ENCODE measurements around the gene FGF5.

The FGF5 gene

DNA sequence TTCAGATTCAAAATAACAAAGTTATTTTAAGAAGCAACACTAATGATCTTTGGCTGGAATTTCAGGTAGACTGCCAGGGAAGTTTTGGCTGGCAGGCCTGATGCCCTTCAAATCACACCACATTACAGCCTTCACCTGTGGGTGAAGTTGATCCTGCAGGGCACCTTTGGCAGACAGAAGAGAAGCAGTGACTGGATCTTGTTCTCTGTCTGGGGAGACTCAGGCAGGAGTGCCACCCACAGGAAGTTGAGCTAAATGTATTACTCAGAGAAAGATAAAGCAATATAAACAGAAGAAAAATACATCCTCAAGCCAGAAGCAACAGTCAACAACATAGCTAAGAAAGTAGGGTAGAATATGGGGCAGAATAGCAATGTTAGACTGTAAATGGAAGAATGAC, 56.3 kb downstream of the FGF5 start:
- no peaks in the 10 kb centered on the region for H3K4me1 ChIP-seq (ENCODE audit: low read depth, poor library complexity, severe bottlenecking)
- no peak overlapping the region for H3K4me3 ChIP-seq (IDR thresholded peaks at IDR 0.05; ENCODE audit: insufficient read depth, low read depth, low read length)

DNA sequence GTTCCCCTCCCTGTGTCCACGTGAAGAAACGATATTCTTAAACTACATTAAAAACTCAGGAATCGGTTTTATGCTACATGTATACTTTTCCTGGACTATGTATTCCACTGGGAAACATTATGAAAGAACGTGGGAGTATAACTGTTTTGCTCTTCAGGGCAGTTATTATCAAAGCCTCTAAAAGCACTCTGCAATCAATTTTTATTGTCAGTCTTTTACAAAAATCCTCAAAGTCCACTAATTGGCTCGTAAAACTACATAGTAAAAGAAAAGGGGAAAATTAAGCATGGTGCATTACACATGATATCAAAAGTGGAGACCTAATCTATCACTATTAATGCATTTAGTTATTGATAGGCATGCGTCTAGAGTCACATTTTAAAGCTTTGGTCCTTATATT, 57.7 kb downstream of the FGF5 start:
- TF ChIP-seq, protein P1, sequence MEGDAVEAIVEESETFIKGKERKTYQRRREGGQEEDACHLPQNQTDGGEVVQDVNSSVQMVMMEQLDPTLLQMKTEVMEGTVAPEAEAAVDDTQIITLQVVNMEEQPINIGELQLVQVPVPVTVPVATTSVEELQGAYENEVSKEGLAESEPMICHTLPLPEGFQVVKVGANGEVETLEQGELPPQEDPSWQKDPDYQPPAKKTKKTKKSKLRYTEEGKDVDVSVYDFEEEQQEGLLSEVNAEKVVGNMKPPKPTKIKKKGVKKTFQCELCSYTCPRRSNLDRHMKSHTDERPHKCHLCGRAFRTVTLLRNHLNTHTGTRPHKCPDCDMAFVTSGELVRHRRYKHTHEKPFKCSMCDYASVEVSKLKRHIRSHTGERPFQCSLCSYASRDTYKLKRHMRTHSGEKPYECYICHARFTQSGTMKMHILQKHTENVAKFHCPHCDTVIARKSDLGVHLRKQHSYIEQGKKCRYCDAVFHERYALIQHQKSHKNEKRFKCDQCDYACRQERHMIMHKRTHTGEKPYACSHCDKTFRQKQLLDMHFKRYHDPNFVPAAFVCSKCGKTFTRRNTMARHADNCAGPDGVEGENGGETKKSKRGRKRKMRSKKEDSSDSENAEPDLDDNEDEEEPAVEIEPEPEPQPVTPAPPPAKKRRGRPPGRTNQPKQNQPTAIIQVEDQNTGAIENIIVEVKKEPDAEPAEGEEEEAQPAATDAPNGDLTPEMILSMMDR (conservative IDR thresholded peaks at IDR 0.05; ENCODE audit: low read depth, low read length) = no peak
- no peak overlapping the region for H3K4me3 ChIP-seq (IDR thresholded peaks at IDR 0.05; ENCODE audit: insufficient read depth, low read depth, low read length)
- H3K36me3 ChIP-seq (ENCODE audit: insufficient read depth) = no peaks in the 10 kb centered on the region
- H3K79me2 ChIP-seq (ENCODE audit: insufficient read depth, low read depth) = no peaks in the 10 kb centered on the region
- H3K4me2 ChIP-seq = no peak overlapping the region
- no peak overlapping the region for H2AFZ ChIP-seq (ENCODE audit: low read depth)
- no peaks in the 10 kb centered on the region for H3K4me1 ChIP-seq (ENCODE audit: low read depth, poor library complexity, severe bottlenecking)
- H4K20me1 ChIP-seq (ENCODE audit: insufficient read depth) = no peaks in the 10 kb centered on the region
- no peak overlapping the region for H3K9ac ChIP-seq
- no peak overlapping the region for H3K27ac ChIP-seq
- H3K27me3 ChIP-seq (ENCODE audit: insufficient read depth, low read depth) = no peaks in the 10 kb centered on the region

More for the DNA sequence above, 56.3 kb downstream of the FGF5 start:
- Histone ChIP-seq H3K27me3 (ENCODE audit: insufficient read depth, low read depth) (no peaks in the 10 kb centered on the region), H4K20me1 (ENCODE audit: insufficient read depth) (no peaks in the 10 kb centered on the region), H3K79me2 (ENCODE audit: insufficient read depth, low read depth) (no peaks in the 10 kb centered on the region), H3K4me2 (no peak overlapping the region), H3K27ac (no peak overlapping the region), H2AFZ (ENCODE audit: low read depth) (no peak overlapping the region), H3K36me3 (ENCODE audit: insufficient read depth) (no peaks in the 10 kb centered on the region), H3K9ac (no peak overlapping the region)
- TF ChIP-seq, protein P1 (conservative IDR thresholded peaks at IDR 0.05; ENCODE audit: low read depth, low read length) = no peak

DNA sequence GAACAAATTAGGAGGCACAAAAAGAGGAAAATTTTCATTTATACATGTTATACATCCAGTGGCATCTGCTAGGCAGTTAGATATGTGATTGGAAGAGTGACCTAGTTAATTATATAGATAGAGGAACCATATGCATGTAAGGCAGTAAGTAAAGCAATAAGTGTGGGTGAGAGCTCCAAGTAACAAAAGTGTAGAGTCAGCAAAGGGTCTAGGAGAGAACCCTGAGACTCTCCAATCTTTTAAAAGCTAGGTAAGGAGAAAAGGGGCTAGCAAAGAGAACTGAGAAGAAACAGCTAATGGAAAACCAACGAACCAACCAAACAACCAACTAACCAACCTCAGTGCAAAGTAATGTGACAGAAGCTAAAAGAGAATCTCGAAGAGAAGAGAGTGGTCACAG, 65.2 kb downstream of the FGF5 start:
- TF ChIP-seq, protein P1 (conservative IDR thresholded peaks at IDR 0.05; ENCODE audit: low read depth, low read length) = no peak
- Histone ChIP-seq H2AFZ (ENCODE audit: low read depth) (no peak overlapping the region), H3K4me2 (no peak overlapping the region), H3K4me1 (ENCODE audit: low read depth, poor library complexity, severe bottlenecking) (peaks cover 13% of the 10 kb centered on the region), H3K27ac (no peak overlapping the region), H3K9ac (no peak overlapping the region), H4K20me1 (ENCODE audit: insufficient read depth) (no peaks in the 10 kb centered on the region), H3K79me2 (ENCODE audit: insufficient read depth, low read depth) (no peaks in the 10 kb centered on the region), H3K4me3 (IDR thresholded peaks at IDR 0.05; ENCODE audit: insufficient read depth, low read depth, low read length) (no peak overlapping the region), H3K27me3 (ENCODE audit: insufficient read depth, low read depth) (no peaks in the 10 kb centered on the region), H3K36me3 (ENCODE audit: insufficient read depth) (no peaks in the 10 kb centered on the region)

DNA sequence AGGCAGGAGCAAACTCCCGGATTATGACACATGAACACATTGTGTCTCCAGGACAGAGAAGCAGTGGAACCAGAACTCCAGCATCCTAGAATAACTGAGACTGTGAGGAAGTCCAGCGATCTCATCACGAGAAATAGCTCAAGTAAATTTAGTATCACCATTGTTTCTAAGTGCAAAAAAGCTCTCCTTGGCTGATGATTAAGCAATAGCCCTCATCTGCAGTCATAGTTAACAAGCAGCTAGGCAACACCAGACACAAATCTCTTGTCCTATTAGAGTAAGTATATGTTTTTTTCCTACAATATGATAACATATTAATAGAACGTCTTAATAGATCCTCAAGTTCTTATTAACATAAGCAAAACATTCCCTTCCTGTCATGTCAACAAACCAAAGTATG, 66.7 kb downstream of the FGF5 start:
- Histone ChIP-seq H3K4me2 (no peak overlapping the region), H3K9ac (no peak overlapping the region), H3K4me3 (IDR thresholded peaks at IDR 0.05; ENCODE audit: insufficient read depth, low read depth, low read length) (no peak overlapping the region), H3K27ac (no peak overlapping the region), H3K36me3 (ENCODE audit: insufficient read depth) (no peaks in the 10 kb centered on the region), H4K20me1 (ENCODE audit: insufficient read depth) (no peaks in the 10 kb centered on the region), H2AFZ (ENCODE audit: low read depth) (no peak overlapping the region), H3K27me3 (ENCODE audit: insufficient read depth, low read depth) (no peaks in the 10 kb centered on the region), H3K4me1 (ENCODE audit: low read depth, poor library complexity, severe bottlenecking) (peaks cover 13% of the 10 kb centered on the region), H3K79me2 (ENCODE audit: insufficient read depth, low read depth) (no peaks in the 10 kb centered on the region)
- TF ChIP-seq, protein P1 (conservative IDR thresholded peaks at IDR 0.05; ENCODE audit: low read depth, low read length) = no peak

Measured in KMS-11 (cell line).